Measurements from ENCODE around the gene KRT76. TPM values are rescaled to one million over a fixed set of nuclear protein-coding genes. Genes with fewer than 3 reads are reported as not detected.
"Not testable (repeated sequence)": the region's sequence is repeated elsewhere in the genome, so short reads cannot be mapped to it uniquely, and the experiment has no call there.

The KRT76 gene
- total RNA-seq, 1 experiment from 2014 or later = not detected

DNA sequence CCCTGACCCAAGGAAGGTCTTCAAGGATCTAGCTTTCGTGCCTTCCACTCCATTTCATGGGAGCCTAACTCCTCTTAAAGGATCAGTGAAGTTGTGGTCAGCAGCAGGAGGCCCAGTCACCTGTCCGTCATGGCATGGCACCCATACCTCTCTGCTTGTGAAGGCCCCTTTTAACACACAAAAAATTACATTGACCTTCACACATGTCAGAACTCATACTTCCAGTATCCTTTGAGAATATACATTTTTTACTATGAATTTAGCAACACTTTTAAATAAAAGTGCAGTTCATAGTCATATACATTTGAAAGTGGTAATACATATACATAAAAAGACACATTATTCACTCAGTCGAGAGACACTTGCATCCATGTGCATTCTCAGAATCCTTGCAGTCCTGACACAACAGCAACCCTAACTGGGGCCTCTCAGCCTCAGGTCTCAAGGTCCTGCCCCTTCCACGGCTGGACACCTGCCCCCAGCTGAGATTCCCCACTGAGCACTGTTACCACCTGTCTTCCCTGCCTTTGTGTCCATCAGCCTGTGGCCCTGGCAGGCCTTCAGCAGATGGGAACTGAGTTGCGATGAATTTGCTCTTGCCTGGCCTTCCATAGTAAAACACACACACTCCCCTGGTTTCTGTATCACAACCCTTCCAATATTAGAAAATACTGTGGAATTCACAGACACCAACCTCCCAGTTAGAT lies 22.5 kb upstream of the KRT76 start:
- DNase-seq (ENCODE audit: low spot score) = no peak
- in situ Hi-C loops (cut with HindIII; ENCODE audit: low sequenced_read_pairs) = no loop called here

DNA sequence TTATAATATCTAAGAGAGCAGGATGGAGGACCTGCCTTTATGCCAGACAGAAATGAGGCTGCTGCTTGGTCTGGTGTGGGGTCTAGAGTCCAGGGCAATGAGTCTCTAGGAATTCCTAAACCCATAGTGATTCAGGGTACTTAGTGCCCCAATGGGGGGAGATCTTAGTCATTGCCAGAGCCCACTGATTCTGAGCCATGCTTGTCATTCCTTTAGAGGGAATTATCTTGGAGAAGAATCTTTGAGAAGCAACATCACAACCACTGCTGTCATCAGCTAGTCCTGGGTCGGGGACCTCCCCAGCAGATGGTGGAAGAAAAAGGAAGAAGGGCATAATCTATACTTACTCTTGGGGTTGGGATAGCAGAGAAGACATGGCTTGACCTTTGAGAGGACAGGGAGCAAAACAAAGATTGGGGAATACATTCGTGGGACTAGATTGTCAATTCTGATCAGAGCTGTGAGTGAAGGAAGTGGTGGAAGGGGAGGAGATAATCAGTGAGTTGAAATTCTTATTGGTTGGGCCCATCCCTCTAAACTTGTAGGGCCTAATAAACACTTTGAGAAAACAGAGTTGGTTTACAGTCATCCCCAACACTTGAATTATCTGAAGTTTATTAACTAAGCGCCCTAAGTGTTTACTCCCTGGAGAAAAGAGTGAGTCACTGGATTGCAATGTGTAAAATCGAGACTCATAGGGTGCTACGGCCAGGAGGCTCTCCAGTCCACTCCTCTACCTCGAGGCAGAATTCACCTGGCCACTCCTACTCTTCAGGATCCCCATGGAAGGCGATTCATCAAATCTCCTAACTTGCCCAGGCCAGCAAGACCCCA lies 21.7 kb upstream of the KRT76 start:
- DNase-seq (ENCODE audit: low spot score) = no peak
- in situ Hi-C loops (cut with HindIII; ENCODE audit: low sequenced_read_pairs) = no loop called here

DNA sequence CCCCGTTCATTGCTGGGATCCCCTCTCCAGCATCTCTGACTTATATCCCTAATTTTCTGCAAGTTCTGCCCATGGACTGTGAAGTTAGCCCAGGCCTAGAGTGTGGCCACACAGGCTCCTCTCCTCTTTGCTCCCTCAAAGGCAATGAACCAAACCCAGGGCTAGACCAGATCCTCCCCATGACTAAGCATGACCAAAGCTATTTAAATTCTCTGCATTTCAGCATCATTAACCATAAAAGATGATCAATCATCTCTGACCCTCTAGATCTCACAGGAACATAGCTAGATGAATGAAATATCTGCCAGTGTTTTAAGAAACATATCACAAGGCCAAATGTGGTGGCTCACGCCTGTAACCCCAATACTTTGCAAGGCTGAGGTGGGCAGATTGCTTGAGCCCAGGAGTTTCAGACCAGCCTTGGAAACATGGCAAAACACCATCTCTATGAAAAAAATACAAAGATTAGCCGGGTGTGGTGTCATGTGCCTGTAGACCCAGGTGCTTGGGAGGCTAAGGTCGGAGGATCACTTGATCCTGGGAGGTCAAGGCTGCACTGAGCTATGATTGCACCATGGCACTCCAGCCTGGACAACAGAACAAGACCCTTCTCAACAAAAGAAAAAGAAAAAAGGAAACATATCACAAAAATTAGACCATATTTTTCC lies 21.0 kb upstream of the KRT76 start:
- no peak for DNase-seq (ENCODE audit: low spot score)
- in situ Hi-C loops (cut with HindIII; ENCODE audit: low sequenced_read_pairs) = no loop called here

DNA sequence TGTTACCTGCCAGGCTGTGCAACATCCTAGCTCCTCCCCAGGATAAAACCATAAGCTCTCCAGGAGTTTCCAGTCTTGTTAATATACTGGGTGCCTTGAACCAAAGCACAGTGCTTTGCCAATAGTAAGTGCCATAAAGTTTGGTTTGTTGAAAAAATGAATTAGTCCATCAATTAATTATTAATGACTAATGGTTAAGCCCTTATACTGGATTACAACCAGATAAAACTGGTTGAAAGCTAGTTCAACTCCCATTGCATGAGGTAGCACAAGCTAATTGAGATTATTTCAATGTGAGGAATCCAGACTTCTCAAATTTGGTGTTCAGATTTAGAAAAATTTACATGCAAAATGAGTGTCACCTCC lies 20.4 kb upstream of the KRT76 start:
- in situ Hi-C loops (cut with HindIII; ENCODE audit: low sequenced_read_pairs) = no loop called here

DNA sequence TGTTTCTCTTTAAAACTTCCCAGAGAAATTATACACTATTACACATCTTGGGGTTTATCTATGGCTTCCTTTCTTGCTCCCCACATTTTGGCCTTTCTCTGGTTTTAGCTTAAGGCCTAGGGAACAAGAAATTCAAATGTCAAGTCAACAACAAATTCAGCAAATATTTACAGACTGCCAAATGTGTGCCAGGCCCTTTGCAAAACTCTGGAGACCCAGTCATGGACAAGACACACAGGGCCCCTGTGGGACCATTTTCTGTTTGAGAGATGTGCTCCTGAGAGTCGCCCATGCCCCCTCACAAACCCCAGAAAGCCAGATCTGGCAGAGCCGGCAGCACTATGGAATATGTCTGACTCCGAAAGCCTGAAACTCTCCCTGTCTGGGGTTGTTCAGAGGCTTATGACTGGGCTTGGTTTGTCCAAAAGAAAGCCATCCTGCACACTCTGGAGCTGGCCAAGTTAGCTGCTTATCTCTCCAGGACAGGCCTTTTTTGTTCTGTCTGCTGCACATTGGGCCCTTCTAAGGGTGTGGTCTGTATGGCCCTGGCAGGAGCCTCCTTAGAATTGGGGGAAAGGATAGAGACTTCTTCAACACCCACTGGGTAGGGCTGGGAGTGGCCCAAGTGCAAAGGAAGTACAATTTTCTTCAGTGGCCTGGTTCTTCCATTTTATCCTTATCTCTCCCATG lies 19.8 kb upstream of the KRT76 start:
- DNase-seq (ENCODE audit: low spot score) = no peak
- in situ Hi-C loops (cut with HindIII; ENCODE audit: low sequenced_read_pairs) = no loop called here

More for the DNA sequence above, 20.4 kb upstream of the KRT76 start:
- DNase-seq (ENCODE audit: low spot score) = no peak

DNA sequence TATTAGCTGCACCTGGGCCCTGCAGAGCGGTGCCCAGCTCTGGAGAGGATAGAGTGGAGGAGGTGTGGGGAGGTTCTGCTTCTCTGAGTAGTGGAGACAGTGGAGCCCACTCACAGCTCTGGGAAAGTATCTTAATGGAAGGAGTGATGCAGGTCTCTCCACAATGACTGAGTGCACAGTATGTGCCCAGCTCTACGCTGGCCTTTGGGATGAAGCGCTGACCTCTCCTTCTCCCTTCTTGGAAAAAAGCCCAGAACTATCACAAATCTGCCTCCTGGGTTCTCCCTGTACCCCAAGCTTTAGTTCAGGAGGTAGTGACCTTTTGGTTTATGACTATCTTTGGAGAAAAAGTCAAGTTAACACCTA lies 19.3 kb upstream of the KRT76 start:
- DNase-seq (ENCODE audit: low spot score) = no peak
- in situ Hi-C loops (cut with HindIII; ENCODE audit: low sequenced_read_pairs) = no loop called here

DNA sequence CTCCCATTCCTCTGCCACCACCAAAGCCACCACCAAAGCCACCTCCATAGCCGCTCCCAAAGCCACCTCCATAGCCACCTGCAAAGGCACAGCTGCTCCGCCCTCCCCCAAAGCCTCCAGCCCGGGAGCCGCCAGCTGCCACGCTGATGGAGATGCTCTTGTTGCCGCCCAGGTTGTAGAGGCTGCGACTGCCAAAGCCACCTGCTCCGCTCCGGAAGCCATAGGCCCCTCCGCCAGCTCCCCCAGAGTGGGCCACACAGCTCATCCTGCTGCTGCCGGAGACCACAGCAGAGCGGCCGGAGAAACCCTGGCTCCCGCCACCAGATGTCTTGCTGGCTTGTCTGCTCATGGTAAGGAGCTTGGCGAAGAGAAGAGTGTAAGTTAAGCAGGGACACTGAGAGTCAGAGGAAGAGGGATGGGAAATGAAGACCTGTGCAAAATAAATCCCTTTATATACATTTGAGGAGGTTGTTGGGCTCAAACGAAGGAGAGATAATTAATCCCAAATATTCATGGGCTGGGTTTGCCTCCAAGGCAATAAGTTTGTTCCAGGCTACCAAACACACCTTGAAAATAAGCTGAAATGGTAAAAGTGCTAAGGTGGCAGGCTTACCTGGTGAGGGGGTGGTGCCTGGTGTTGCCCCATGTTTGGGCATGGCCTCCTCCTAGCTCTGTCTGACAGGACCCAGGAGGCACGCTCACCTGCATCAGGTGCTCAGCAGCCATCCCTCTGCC lies 18.7 kb upstream of the KRT76 start, which contains the start of gene KRT3:
KRT3 (minus strand) TSS at position 424 of the 735 bp plus-strand sequence; CDS start at position 349, 75 bp downstream.
- in situ Hi-C loops (cut with HindIII; ENCODE audit: low sequenced_read_pairs) = no loop called here
- DNase-seq (ENCODE audit: low spot score) = no peak

DNA sequence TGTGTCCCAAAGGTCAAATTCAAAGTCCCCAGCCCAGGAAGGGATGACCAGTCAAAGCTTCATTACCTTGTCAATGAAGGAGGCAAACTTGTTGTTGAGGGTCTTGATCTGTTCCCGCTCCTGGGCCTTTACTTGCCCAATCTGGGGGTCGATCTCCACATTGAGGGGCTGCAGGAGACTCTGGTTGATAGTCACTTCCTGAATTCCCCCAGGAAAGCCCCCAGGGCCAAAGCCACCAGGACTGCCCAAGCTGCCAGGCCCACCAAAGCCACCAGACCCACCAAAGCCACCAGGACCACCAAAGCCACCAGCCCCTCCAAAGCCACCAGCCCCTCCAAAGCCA lies 18.2 kb upstream of the KRT76 start:
- DNase-seq (ENCODE audit: low spot score); in situ Hi-C loops (cut with HindIII; ENCODE audit: low sequenced_read_pairs): not testable (repeated sequence)

DNA sequence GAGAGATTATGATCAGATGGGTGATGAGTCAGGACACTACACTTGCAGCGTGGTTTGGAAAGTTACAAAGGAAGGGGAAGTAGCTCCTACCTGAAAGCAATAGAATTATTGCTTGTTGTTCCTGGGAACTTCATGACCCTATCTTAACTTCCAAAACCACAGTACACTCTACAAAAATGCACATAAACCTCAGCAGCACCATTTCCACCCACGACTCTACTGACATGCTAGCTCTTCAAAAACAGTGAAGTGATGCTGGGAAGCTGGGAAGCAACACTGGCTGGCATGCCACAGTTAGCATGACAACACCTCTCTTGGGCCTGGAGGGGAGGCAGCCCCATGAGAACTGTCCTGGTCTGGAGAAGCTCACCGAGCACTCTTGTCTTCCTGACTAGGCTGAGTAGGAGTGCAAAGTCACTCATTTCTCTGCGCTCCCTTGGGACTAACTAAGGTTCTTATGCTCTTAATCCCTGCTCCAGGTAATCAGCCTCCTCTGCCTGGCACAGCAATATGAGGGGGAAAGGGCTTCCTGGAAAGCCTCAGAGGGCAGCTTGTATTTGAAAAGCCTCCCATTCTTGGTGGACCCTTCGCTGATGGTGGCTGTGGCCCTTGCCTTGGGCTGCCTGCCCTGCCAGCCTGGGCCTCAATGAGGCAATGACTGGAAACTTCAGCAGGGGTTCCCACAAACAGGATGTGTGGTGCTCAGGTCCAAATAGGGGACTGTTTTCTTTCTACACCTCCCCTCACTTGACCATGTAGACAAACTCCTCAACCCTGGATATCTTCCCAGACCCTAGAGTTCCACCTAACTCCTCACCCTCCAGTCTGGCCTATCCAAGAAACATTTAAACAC lies 17.6 kb upstream of the KRT76 start:
- DNase-seq (ENCODE audit: low spot score) = no peak
- in situ Hi-C loops (cut with HindIII; ENCODE audit: low sequenced_read_pairs) = no loop called here

DNA sequence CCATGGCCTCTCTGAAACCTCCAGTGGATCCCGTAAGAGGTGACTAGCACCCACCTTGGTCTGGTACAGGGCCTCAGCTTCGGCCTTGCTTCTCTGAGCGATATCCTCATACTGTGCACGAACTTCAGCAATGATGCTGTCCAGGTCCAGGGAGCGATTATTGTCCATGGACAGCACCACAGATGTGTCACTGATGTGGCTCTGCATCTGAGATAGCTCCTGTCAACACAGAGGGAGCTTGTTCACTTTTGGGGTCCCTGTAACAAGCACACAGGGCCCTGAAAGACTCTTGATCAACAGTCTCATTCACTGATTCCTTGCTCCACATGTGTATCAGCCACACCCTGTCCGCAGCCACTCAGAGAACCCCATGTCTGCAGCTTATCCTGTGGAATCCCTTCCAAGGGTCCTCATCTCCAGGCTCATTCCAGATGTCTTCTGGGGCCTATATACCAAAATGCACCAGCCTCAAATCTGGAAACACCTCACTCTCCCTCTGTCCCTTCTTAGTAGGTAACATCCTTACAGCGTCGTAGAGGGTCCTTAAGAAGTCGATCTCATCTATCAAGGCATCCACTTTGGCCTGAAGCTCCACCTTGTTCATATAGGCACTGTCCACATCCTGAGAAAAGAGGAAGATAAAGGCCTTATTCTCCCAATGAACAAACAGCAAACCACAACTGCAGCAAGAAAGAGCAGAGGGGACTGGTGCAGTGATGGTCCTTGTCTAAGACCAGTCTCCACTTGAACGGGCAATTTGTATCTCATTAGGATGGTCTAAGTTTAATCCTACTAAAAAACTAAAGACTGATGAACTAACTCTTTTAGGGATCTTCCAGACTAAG lies 15.3 kb upstream of the KRT76 start:
- in situ Hi-C loops (cut with HindIII; ENCODE audit: low sequenced_read_pairs) = no loop called here
- no peak for DNase-seq (ENCODE audit: low spot score)

DNA sequence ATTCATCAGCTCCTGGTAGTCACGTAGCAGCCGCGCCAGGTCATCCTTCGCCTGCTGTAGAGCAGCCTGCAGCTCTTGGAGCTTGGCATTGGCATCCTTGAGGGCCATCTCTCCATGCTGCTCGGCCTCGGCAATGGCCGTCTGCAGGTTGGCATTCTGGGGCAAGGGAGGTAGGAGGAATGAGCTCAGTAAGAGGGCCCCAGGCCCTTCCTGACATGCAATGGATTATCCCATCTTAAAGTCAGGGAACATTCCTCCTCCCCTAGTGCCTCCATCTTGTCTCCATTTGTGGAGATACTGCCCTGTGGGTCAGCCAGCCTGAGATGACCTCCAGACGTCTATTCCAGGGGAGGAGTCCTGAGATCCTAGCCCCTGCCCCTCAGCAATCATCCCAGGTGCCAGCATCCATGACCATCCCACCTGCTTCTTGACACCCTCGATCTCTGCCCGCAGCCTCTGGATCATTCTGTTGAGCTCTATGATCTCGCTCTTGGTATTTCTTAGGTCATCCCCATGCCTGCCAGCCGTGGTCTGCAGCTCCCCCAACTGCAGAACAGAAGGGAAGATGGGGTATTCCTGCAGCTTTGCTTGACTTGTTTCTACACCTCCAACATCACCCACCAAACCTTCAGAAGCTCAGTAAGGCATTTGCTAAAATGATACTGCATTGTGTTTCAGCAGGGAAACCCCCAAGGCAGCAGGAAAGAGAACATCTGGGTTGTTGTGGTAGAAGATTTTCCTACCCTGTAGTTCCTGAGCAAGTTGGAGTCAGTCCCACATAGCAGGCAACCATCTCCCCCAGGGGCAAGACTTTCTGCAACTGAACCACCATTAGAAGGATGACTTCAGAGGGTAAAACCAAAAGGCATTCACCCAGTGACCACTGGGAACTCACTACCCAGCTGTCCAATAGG lies 14.4 kb upstream of the KRT76 start:
- in situ Hi-C loops (cut with HindIII; ENCODE audit: low sequenced_read_pairs) = no loop called here
- no peak for DNase-seq (ENCODE audit: low spot score)

DNA sequence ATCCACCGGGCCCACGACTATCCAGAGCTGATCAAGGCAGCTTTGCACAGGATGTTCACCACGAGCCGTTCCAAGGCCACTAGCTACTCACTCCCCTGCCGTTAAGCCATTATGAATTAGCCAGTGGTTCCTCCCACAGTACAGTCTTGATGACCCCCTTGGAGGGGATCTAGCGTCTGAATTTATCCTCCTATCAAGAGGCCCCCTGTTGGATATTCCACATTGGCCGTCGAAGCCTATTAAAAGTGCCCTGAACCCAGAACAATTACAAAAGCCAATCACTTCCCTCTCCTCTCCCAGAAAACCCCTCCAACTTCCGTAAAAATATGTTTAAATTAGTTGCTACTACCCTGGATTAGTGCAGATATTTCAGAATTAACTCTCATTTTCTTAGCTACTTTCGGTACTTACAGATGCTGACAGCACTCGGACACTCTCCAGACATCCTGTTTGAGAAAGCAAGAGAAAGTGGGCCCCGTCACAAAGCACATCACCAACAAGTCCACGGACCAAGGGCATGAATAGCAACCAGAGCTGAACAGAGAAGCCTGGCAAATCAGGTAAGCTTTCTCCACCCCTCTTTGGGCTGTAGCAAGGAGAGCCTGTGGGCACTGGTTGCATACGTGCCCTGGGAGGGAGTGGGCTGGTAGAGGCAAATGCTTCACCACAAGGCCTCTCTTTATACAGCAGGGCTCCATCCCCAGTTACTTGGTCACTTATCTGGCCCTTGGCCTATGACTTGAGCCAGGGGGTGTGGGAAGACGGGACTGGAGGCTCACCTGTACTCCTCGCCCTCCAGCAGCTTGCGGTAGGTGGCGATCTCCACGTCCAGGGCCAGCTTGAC lies 13.5 kb upstream of the KRT76 start:
- DNase-seq (ENCODE audit: low spot score) = no peak
- in situ Hi-C loops (cut with HindIII; ENCODE audit: low sequenced_read_pairs) = no loop called here

DNA sequence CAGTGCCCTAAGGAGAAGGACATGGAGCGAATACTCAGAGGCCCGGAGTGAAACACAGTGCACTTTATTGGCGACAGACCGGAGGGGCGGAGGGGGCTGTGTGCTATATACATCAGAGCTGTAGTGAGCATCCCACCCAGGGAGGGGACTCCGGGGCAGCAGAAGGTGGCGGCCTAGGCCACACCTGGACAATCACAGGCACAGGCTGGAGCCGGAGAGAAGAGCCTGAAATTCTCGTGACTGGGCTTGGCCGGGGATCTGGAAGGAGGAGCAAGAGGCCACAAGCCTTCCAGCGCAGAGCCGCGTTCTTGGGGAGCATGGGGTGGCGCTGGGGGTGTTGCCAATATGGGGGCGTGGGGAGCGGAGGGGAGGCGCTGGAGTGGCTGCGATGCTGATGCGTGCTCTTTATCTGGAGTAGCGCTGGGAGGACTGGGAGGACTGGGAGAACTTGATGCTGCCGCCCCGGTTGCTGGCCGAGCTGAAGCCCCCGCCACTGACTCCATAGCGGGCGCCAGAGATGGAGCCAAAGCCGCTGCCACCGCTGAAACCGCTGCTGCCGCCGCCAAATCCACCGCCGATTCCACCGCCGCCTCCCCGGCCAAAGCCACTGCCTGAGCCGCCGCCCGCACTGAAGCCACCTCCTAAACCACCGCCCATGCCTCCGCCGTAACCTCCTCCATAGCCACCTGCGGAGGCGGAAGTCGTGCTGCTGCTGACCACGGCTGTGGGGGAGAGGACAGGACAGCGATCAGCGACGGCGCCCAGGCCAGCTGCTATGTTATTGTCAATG lies 12.7 kb upstream of the KRT76 start:
- no peak for DNase-seq (ENCODE audit: low spot score)
- in situ Hi-C loops (cut with HindIII; ENCODE audit: low sequenced_read_pairs) = no loop called here

DNA sequence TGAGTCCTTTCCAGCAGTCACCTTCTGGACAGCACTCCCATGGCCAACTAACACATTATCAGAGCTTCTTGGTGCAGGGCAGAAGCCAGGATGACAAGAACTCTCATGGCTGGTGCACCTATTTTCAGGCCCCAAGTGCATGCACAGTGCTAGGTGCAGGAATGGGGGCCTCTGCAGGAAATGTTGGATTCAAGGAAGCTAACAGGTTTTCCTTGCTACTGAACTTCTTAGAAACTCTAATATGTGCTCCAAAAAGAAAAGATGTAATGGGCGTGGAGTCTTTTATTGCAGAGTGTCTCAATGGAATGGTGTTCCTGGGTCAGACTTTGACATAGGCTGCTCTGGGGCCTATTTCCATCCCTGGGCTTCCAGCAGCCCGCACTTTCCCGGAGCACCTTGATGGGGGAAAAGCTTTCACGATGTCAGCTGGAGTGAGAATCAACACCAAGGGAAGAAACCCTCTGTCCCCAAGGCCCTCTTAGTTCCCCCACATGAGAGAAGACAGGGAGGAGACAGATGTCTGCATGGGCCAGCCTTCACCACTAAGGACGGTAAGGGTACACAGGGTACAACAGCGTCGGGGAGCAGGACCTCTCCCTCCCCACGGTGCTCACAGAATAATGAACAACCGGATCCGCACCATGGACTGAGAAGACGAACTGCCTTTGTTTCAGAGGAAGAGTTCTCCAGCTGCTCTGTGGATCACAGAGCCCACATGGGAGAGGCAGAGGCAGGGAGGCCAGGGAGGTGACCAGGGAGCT lies 11.9 kb upstream of the KRT76 start:
- in situ Hi-C loops (cut with HindIII; ENCODE audit: low sequenced_read_pairs) = no loop called here
- no peak for DNase-seq (ENCODE audit: low spot score)

Data from G401 (cell line).